Left forelimb (tissue), 1 donor: ENCODE results near the gene CLCA1.

Experiments
- DNase-seq: peaks from one replicate; pipeline ENCODE4 v3.0.0-alpha.2; 2018; ENCODE audit warnings: low spot score

The CLCA1 gene

DNA sequence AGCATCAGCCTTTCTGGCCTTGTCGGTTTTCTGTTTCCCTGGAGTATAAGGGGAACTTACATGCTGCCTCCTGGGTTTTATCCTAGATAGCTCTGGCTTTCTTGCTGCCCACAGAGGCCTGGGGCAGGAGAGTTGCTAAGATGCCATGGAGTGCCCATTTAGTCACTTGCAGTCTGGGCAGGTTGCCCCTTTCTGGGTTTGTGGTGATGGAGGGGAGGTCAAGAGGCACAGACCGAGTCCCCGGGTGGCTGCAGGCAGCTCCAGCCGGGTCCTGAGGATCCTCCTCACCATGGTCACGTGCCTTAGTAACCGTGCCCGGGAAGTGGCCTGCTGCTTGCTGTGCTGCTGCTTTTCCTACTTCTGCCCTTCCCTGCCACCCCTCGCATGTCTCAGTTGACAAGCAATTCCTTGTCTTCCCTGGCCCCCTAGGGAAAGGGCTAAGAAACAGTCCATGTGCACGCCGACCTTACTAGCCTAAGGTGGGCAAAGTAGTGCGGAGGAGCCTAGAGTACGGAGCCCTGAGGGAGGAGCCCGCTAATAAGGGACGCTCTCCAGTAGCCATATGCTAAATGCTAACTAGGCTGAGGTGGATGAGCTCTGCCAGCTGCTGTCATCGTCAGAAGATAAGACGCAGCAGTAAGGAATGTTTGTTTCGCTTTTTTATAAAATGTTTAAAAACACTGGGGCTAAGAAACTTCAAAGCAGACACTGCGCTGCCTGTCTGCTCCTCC, 34.8 kb downstream of the CLCA1 start:
- no peak for DNase-seq

DNA sequence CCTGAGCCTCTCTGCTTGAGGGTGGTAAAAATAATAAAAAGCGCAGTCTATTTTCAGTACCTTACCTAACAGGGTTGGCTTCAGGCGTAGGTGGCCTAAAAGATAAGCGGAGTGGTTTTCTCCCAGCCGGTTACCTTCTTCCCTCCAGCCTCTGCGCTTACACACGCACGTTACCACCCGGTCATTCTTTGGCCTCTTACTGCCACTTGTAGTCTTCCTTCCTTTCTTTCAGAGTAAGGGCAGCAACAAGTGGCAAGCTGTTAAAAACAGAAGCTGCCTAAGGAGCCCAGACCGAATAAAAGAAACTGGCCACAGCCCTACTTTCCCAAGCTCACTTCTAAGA, 35.4 kb downstream of the CLCA1 start:
- no peak for DNase-seq

DNA sequence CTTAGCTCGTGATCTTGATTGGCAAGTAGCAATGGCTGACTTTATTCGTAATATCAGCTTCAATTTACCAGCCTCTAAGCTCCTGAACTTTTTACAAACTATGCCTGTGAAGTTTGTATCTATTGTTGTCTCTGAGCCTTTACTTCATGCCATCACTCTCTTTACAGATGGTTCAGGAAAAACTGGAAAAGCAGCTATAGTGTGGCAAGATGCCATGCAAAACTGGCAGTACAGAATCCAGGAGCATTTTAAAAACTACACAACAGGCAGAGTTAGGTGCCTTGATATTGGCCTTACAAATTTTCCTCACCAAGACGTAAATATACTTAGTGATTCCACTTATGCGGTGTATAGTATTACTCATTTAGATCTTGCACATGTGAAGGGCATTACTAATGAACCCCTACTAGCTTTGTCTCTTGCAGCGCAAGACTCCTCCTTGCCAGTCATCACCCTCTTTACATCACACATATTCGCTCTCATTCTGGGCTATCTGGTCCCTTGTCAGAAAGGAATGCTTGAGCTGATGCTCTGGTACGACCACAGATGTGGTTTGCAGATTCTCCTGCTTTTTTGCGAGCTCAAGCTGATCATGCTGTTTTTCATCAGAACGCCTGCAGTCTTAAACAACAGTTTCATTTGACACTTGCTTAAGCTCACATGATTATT, 36.3 kb downstream of the CLCA1 start:
- no peak for DNase-seq

DNA sequence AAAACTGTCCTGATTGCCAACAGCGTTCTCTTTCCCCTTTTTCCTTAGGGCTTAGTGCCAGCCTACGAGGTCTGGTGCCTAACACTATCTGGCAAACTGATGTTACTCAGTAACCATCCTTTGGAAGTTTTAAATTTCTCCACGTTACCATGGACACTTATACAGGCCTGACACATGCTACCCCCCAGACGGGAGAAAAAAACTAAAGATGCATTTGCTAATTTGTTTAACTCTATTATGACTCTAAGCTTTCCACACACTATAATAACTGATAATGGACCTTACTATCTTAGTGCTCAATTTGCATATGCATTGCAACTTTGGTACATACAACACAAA, 36.8 kb downstream of the CLCA1 start:
- no peak for DNase-seq

DNA sequence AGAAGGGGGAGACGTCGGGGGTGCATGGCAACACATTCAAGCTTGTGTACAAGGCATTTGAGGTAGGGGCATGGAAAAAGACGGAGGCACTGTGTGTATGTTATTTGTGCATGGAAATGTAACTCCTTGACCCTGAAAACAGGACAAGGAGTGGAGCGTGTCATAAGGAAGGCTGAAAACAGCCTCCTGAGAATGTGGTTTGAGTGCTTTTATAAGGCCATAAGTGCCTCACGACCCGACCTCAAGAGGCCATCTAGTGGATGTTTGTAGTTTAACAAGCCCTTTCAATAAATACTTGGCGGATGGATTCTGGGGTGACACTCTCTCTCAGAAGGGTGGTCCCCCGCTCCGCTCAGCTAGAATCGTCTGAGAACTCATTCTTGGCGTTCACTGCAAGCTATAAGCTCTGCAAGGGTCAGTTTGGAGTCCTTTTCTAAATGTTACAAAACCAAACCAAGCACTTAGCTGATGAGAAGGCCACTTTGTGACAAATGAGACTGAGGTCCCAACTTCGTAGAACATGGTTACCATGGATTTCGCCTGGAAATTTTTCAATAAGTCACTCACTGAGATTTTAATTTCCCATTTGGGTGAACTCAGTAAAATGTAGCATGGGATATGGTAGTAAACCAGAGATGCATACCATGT, 39.3 kb downstream of the CLCA1 start:
- DNase-seq, result no peak

DNA sequence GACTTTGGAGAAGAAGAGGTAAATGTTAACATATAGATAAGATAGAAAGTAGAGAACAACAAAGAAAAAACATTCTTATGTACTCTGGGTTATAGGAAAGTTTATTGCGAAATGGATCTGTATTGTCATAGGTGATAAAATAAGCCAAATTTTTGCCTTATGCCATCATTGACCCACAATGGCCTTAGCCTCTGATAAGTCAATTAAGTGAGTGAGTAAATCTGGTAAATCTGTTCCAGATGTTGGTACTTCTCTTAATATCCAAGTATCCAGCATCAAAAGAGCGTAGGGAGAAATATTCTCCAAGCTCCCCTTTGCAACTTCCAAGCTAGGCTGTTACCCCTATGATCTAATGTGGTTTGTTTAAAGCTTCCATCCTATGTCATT, 39.8 kb downstream of the CLCA1 start:
- no peak for DNase-seq

DNA sequence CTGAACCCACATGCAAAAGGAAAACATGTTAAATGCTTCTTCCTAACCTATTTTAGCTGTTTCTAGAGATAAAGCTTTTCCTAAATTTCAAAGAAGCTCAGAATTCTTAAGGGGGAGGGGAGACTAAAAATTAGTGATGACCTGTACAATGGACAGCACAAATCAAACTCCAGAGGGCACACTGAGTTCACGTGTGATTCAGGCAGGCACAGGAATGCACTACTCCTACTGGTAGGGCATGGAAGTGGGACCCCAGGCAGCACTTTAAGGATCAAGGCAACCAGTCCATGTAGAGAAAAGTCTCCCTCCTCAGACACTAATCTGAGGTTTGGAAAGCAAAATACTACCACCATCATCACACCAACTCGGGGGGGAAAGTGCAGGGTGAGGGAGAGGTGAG, 46.9 kb downstream of the CLCA1 start:
- DNase-seq, result no peak

DNA sequence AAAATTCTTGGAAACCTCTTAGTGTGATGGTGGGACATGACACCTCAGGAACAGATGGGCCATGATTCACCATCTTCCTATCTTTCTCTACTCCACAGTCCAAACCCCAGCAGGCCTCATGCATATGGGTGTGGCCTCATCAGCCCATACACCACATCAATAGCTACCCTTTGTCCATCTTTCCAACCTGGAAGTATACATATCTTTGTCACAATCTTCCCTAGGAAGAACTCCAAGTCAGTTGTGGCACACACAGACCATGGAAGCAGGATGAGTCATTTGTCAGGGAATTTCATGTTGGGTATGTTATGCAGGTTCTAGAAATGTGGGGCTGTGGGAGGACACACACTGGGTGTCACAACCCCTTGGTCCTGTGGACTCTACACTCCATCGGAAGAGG, 47.6 kb downstream of the CLCA1 start:
- no peak for DNase-seq

DNA sequence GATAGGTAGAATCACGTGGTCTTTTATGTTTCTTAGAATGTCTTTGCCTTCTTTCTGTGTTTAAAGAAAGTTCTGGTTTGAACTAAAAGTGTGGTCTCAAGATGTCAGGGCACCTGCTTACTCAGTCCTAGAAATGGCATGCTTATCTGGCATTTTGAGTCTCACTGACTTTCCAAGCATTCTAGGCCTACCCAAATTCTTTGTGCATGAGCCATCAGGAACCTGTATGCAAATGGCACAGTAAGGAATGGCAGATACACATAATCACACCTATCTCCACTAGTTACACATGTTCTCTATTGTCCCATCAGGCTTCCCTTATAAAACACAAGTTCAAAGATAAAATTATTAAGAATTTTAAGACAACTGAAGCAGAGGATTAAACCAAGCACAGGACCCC, 48.6 kb downstream of the CLCA1 start:
- no peak for DNase-seq

DNA sequence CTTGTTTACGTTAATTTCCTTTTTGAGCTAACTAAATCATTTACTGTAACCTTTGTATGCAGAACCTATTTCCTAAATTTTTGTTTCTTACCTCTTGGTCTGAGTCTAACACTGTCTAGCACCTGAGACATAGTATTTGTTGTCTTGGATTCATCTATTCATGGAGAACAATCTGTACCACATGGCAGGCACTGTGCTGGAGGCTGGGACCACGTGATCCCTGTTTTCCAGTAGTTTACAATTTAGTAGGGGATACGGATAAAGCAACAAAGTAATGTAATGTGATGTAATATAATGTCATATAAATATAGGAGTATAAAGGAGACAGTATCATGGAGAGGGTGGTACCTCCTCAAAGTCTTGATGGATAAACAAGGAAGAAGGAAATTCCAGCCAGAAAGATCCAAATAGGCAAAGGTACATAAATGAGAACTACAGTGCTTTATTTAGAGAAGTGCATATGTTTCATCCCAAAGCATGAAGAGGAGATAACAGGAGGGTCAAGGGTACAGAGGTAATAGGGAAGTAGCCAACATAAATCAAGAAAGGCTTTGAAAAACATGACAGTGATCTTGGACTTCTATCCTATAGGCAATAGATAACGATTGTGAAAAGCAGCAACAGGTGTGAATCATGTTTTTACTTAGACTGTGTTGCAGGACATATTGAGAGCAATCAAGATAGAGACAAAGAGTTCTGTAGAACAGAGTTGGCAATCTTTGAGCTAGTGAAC, 52.2 kb downstream of the CLCA1 start:
- no peak for DNase-seq

DNA sequence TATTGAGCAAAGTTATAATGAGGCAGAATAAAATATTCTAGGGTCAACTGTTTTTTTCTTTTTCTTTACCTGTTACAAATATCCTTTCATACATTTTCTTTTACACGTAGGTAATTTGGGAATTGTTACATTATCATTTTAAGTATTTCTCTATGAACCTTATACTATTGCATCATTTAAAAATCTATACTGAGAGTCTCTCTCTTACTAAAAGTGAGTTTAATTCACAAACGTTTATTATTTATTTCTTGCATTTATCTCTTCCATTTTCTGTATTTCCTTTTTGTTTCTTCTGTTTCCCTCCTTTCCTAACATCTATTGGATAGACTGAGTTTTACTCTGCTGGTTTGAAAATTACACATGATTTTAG, 52.8 kb downstream of the CLCA1 start:
- no peak for DNase-seq

DNA sequence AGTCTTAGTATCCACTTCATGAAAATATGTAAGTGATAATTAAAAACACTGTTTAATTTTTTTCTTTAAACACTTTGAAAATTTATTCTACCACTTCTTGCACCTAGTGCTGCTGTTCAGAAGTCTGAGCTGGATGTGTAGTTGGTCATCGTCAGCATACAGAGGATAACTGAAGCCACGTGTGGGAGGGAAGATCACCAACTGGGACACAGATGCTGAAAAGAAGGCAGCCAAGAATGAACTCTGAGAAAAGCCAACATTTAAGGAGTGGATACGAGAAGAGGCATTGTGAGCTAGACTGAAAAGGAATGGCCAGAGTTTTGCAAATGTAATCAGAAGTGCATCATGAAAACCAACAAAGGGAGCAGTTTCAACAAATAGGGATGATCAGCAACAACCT, 53.5 kb downstream of the CLCA1 start:
- DNase-seq, result no peak

DNA sequence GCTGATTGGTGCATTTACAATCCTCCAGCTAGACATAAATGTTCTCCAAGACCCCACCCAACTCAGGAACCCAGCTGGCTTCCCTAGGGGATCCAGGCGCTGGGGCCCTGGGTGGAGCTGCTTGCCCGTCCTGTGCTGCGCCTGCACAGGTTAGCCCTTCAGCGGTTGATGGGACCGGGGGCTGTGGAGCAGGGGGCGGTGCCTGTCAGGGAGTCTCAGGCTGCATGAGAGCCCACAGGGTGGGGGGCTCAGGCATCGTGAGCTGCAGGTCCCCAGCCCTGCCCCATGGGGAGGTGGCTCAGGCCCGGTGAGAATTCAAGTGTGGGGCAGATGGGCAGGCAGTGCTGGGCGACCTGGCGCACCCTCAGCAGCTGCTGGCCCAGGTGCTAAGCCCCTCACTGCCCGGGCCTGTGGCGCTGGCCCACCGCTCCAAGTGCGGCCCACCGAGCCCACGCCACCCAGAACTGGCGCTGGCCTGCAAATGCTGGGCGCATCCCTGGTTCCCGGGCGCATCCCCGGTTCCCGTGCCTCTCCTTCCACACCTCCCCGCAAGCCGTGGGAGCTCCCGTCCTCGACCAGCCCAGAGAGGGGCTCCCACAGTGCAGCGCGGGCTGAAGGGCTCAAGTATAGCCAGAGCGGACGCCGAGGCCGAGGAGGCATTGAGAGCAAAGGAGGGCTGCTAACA, 55.1 kb downstream of the CLCA1 start:
- DNase-seq, result no peak

DNA sequence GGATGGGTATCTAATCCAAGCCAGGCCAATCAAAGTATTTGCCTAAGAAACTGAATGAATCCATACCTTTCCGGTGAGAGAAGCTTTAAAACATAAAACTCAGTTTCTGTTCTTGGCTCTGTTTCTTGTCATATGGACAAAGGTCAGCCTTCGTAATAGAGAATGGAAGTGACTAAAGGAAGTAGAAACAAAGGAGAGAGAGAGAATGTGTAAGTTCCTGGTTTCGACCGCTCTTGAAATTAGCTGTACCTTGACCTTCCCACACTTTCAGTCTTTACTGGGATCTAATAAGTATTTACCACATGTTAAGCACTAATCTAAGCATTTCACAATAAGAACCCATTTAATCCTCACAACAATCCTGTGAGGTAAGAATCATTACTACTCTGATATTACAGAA, 58.6 kb downstream of the CLCA1 start:
- DNase-seq, result no peak

DNA sequence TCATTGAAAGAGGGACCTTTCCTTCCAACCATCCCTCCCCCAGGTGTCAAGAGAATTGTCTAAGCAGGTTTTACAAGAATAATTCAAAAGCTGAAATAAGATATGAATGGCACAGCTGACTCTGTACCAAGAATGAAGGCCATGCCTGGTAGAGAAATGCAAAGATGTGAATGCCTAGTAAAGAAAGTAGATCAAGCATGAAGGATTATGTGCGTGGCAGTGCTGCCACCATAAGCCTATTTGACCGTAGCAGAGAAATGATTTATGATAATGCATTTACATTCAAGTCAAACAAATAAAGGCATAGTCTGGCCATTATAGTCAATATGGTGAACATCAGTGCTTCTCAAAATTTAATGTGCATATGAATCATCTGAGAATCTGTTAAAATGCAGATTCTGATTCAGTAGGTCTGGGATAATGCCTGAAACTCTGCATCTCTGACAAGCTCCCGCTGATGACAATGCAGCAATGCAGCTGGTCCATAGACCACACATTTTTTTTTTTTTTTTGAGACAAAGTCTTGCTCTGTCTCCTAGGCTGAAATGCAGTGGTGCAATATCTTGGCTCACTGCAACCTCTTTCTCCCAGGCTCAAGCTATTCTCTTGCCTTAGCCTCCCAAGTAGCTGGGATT, 61.6 kb downstream of the CLCA1 start:
- DNase-seq, result no peak

DNA sequence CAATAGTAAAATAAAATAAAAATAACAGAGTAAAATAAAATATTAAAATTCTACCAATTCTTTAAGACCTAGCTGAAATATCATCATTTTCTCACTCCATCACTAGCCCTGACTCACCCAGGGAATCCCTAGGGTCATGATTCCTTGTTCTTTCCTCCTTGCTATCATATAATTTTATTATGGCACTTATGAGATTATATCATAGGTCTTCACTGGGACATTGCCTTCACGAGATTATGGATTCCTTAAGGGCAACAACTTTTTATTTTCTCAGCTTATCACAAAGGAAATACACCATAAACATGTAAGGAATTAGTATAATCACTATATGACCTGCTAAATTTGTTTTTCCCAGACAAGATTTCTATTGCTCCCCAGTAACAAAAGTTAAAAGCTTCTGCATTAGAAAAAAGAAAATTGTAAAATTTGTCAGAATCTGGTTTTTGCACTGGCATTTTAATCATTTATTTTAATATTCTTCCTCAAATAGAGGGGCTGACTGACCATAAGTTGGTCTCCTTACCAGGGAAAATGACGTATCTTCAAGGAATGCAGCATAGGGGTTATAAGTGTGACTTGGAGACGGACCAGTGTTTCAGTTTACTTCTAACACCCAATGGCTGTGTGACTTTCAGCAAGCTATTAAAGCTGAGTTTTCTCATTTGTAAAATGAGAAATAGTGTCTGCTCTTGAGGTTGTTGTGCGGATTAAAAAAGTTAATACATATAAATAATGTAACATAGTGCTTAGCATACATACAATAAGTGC, 69.4 kb downstream of the CLCA1 start:
- no peak for DNase-seq

DNA sequence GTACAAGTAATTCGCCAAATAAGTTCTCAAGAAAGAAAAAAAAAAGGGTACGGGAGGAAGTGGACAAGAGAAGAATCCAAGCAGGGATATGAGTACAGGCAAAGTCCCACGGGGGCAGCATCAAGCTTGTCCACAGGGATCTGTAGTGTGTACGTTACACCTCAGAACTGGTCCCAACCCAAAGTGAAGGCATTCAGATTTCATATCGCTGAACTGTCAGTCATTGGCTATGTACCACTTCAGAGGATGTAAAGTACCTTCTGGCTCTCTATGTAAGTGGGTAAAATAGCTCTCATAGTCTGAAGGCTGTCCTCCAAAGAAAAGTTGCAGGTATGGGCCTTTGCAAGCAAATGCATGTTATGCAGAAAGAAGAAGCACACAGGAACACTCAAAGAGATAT, 70.0 kb downstream of the CLCA1 start:
- no peak for DNase-seq

DNA sequence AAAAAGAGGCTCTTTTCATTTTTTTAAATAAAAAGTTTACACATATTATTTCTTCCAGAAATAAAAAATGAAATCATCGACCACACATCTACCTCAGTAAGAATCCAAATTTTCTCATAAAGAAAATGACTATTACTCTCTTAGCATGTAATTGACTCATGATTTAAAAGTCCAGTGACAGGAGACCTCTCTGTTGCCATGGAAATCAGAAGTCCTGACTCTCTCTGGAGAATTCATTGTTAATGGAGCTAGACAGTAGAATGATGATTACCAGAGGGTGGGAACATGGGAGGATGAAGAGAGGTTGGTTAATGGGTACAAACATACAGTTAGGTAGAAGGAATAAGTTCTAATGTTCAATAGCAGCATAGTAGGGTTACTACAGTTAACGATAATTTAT, 73.1 kb downstream of the CLCA1 start:
- no peak for DNase-seq

DNA sequence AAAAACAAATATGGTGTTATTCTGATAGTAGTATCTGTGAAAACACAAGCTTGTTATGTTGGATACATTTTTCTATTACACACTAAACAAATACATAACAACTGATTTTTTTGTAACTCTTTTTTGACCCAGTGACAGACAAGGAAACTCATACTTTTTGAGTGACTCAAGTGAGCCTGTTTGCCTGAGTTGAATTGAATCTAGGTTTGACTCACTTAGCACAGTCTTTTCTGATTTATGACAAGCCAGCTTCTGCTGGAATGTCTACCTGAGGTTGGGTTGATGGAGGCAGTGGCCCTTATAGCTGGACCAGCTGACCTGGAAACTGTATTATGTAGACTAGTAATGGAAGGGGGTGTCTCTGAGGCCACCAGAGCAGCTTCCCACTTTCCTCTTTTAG, 73.9 kb downstream of the CLCA1 start:
- DNase-seq, result no peak

DNA sequence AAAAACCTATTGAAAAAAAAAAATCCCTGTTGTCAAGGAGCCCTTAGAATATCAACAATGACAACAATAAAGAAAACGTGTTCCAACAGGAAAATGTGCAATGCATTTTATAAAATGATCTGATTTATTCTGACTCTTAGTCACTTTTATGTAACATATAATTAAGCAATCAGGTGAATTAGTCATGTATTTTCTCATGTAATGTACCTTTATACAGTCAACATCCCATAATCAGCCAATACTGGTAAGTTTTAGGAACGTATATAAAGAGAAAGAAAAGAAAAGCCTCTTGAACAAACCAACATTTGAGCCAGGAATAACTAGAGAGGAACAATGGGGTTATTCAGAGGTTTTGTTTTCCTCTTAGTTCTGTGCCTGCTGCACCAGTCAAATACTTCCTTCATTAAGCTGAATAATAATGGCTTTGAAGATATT, 78.1 kb downstream of the CLCA1 start, which contains the start of gene CLCA4:
Gene CLCA4 (plus strand): TSS at position 292 of the 435 bp plus-strand sequence. CDS start 42 bp downstream, at position 334.
- no peak for DNase-seq

DNA sequence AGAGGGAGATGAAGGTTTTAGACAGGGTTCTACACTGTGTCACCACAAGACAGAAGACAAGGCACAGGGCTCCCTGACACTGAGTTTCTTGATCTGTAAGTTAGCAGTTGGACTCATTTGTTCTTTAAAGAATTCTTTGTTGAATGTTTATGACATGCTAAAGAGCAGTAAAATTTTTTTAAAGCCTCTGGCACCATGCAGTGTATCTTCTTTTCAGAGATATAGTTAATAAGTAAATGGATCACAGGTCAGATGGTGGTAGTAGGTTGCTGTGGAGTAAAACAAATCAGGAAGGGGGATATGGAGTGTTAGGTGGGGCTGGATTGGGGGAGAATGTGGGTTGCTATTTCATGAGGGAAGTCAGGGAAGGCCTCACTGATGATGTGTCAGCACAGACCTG, 80.1 kb downstream of the CLCA1 start:
- no peak for DNase-seq
